Measurements from ENCODE around the gene PIAS1. TPM values are rescaled to one million over a fixed set of nuclear protein-coding genes. Genes with fewer than 3 reads are reported as not detected.

The PIAS1 gene
- total RNA-seq, 1 donor, result 39.0 TPM

- no peak overlapping the region for H3K4me3 ChIP-seq (ENCODE audit: low read depth, low read length)
- TF ChIP-seq CTCF (IDR thresholded peaks at IDR 0.05; ENCODE audit: insufficient read depth, low read length), result no peak
- no peak for DNase-seq (ENCODE audit: low read depth)
These were observed 35.2 kb upstream of the PIAS1 start for GRCh38 chr15:68018797-68019444.

- no peak for TF ChIP-seq CTCF (IDR thresholded peaks at IDR 0.05; ENCODE audit: insufficient read depth, low read length)
- H3K4me3 ChIP-seq (ENCODE audit: low read depth, low read length), result no peak overlapping the region
- no peak for DNase-seq (ENCODE audit: low read depth)
These were observed 34.1 kb upstream of the PIAS1 start for GRCh38 chr15:68019814-68020525.

GRCh38 chr15:68020685-68021084 is 33.4 kb upstream of the PIAS1 start:
- no peak for DNase-seq (ENCODE audit: low read depth)
- no peak overlapping the region for H3K4me3 ChIP-seq (ENCODE audit: low read depth, low read length)
- TF ChIP-seq CTCF (IDR thresholded peaks at IDR 0.05; ENCODE audit: insufficient read depth, low read length), result no peak

DNA sequence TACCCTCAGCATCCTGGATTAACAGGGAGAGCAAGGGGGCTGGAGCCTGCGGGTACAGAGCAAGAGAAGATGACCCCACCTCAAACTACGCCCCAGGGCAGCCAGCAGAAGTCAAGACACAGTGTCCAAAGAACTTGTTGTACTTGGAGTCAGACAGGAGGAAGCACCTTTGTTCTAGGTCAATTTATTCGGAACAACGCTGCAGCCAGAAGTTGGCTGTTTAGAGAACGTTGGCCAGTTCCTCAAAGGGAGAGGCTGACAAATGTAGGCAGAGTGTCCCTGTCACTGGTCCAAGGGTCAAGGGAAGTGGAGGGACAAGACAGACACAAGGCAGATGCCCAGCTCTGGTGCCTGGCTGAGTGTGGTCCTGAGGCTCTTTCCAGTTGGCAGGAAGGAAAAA is 32.1 kb upstream of the PIAS1 start:
- H3K4me3 ChIP-seq (ENCODE audit: low read depth, low read length), result no peak overlapping the region
- no peak for TF ChIP-seq CTCF (IDR thresholded peaks at IDR 0.05; ENCODE audit: insufficient read depth, low read length)
- DNase-seq (ENCODE audit: low read depth), result no peak

- H3K4me3 ChIP-seq (ENCODE audit: low read depth, low read length), result no peak overlapping the region
- DNase-seq (ENCODE audit: low read depth), result no peak
- TF ChIP-seq CTCF (IDR thresholded peaks at IDR 0.05; ENCODE audit: insufficient read depth, low read length), result no peak
These were observed 30.6 kb upstream of the PIAS1 start for GRCh38 chr15:68023307-68024101.

DNA sequence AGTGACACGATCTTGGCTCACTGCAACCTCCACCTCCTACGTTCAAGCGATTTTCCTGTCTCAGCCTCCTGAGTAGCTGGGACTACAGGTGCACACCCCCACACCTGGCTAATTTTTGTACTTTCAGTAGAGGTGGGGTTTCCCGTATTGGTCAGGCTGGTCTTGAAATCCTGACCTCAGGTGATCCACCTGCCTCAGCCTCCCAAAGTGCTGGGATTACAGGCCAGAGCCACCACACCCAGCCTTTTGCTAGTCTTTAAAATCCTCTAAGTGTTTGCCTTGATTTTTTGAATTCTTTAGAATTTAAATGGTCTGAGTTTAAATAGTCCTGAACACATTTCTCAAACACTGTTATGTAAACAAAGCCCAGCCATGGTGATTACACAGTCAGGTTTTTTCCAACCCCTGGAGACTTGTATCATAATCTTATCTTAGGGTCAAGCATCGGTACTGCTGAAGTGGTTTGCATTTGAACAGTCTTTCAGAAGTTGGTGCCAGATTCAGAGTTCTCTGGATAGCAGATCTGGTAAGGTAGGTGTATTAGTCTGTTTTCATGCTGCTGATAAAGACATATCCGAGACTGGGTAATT is 28.2 kb upstream of the PIAS1 start:
- peak; percentile 63 for DNase-seq (ENCODE audit: low read depth)
- no peak for TF ChIP-seq CTCF (IDR thresholded peaks at IDR 0.05; ENCODE audit: insufficient read depth, low read length)
- no peak overlapping the region for H3K4me3 ChIP-seq (ENCODE audit: low read depth, low read length)

All from fibroblast of the aortic adventitia (primary cell).